ENCODE results near the gene SPATA24.
"Not testable (repeated sequence)": the region's sequence is repeated elsewhere in the genome, so short reads cannot be mapped to it uniquely, and the experiment has no call there.

Gene SPATA24

DNA sequence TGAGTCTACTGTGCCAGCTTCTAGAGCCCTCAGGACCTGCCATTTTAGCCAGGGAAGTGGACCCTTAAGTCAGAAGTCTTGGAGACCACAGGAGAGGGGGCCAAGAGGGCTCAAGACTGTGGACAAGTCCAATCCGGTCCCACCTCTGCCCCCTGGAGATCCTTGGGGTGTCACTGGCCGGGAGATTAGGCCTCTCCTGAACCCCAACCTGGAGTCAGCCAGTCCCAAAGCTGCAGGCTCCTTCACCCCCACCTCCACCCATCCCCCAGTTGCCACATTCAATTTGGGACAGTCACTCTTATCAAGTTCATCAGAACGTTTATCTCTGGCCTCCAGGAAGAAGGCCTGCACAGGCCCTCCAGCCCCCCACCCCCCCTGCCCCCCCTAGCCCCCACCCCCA lies 21.1 kb downstream of the SPATA24 start:
- DNase-seq = no peak

DNA sequence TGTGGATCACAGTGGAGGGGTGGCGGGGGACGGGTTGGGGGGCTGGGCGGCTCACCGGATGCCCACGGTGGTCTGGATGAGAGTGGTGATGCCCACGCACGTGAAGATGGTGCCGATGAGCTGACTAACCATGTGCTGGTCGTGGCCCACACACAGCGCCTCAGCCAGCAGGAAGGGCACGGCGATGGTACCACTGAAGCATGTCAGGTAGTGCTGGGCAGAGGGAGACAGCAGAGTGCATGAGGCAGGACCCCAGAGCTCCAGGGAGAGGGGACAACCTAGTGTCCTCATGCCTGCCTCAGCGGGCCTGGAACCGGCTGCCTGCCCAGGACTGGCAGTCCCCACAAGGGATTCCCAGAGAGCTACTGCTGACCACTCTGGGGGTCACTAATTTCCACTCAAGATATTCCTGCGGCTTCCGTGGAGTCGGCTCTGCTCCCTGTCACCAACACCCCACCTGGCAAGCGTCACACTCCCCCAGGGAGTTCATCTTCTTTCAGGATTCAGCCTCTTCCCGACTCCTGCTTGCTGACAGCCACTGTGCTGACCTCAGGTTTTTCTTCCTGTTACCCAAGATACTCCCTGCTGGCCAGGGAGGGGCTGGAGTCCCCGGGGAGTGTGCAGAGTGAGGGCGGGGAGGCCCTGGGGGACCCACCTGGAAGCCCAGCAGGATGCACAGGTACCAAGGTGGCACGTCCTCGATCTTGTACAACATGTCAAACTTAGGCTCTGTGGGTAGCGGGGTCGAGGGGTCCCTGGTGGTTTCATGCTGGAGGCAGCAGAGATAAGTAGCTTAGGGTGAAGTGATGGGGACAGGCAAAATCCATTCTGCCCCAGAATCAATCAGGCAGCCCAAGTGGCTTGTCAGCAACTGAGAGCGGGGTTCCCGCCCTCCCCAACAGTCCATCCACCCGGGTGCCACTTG lies 21.8 kb downstream of the SPATA24 start:
- DNase-seq = no peak

DNA sequence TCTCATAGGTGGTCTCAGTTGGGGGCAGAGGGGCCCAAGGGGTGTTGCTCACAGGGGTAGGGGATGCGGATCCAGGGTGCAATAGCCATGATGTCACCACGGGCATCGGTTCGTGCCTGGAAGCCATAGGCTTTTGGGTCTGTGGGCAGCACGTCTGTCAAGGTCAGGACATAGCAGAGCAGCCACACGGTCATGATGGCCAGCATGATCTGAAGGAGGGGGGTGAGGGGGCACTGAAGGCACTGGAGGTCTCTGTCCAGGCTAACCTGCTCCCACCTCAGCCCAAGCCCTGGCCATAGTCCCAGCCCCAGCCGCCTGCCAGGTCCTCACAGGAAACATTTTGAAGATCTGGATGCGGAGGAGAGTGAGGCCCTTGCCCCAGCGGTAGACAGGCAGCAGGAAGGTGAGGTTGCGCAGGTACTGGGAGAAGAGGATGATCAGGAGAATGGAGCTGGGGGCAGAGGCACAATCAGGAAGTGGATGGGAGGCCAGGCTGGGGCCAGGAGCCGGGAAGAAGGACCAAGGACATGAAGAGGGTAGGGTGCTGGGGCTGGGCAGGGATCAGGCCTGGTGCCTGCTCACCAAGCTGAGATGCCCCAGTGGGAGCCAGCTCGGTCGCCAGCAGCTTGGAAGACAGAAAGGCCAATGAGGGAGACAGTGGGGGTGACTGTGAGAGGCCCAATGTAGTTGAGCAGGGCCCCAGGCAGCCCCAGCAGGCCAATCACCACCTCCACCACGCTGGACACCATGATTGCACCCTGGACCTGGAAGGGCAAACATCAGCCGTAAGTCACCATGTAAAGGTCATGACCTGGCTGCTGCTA lies 24.1 kb downstream of the SPATA24 start:
- DNase-seq = no peak

GRCh38 chr5:139378941-139379361 lies 24.9 kb downstream of the SPATA24 start:
- DNase-seq = no peak

DNA sequence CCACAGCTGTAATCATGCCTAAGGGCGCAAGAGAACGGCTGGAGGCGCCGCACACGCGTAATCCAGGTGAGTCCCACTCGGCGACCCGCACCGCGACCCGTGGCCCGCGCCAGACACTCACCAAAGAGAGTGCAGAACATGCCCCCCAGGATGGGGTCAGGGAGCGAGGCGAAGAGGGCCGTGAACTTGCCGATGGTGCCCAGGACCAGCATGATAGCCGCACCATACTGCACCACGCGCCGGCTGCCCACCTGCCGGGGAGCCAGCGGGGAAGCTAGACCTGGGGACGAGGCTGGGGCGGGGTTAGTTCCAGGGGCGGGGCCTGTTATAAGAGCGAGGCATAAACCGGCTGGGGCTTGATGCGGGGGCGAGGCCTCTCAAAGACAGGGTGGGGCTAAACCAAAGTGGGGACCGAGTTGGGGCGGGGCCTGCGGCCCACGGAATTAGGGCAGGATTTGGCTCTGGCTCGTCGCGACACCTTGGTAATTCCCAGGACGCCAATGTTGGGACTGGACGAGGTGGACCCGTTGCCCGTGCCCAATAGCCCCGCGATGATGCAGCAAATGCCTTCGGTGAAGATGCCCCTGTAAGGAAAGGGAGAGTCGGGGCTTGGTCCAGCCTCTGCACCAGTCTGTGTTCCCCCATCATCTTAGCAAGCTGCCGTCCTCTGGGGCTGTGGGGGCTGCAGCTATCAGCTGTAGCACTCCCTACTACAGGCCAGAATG lies 25.6 kb downstream of the SPATA24 start:
- DNase-seq = no peak

- no peak for DNase-seq
Observed at GRCh38 chr5:139377226-139377625, 26.7 kb downstream of the SPATA24 start.

GRCh38 chr5:139376364-139376763 lies 27.5 kb downstream of the SPATA24 start:
- no peak for DNase-seq

DNA sequence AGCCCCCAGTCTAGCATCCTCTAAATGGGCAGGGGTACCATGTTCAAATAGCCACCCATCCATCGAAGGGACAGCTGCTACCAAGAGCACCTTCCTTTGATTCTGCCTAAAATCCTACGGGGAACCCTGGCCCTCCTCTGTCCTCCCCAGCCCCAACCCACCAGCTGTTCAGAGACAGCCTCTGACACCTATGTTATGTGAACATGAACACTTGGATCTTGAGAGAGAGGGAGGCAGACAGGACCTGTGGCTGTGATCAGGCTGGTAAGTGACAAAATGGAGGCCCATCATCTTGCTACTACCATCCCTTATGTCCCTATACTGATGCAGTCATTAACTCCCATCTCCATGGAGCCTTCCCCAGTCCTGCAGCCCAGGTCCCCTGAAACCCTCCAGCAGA lies 29.0 kb downstream of the SPATA24 start:
- DNase-seq = no peak

DNA sequence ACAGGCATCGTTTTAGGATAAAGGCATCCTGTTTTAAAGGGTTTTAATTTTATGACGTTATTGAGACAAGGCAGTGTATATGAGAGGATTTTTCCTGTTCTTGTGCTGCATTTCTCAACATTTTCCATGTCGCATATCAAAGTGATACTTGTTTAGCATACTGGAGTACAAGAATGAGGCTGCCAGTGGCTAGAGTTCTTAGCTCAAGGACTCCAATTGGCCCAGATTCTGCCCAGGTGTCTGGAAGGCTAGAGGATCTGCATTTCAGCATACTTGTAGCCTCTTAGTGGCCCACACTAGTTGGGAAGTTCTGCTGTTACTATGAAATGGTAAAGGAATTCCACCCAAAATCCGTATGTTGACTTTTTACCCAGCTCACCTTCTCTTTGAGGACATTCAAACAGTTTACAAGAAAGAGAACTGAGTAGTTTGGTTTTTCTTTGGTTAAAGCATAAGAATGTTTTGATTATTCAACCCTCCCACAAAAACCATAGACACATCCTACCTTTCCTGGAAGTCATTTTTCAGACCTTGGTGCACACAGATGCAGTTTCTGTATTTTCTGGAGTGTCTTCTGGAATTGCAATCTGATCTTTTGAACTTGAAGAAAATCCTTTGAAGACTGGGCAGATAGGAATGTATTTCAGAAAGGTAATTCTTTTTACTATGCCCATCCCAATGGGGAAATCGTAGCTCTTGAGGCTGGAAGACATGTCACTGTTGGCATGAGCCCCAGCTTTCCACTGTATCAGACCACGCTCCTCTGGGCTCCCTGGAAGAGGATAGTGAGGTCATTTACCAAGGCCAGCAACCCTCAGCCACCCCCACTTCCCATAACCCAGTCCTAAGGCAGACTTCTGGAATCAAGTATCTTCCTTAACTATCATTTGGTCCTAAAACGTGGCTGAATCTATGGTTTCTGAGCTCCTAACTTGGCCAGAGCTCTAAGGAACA lies 32.1 kb downstream of the SPATA24 start:
- DNase-seq = no peak

DNA sequence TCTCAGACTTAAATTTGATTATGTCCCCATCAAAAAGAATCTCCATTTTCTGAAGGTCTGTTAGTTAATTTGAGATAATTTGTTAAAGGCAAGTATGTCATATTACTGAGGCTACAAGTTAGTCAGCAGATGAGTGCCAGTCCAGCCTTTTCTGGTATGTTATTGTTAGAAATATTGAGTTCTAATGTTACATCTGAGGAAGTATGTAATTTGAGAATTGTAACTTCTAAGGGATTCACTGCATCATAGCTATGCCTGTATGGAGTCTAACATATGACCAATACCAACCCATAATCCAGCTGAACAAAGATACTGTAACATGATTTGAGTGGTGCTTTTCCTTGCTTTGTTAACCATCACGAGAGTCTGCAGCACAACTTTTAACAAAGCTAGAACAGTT lies 34.7 kb downstream of the SPATA24 start:
- no peak for DNase-seq

- DNase-seq = no peak
Observed at GRCh38 chr5:139368613-139369012, 35.3 kb downstream of the SPATA24 start.

DNA sequence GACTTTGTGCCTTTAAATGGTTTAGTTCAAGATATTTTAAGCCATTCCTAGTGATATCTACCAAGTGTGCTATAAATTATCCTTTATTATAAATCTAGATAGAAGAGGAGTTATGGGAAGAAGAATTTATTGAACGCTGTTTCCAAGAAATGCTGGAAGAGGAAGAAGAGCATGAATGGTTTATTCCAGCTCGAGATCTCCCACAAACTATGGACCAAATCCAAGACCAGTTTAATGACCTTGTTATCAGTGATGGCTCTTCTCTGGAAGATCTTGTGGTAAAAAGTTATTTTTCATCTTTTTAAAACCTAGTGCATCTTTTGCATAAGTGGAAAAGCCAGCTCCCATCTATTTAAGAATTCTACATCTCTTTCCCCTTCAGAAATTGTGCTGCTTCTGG lies 39.4 kb downstream of the SPATA24 start:
- no peak for DNase-seq

DNA sequence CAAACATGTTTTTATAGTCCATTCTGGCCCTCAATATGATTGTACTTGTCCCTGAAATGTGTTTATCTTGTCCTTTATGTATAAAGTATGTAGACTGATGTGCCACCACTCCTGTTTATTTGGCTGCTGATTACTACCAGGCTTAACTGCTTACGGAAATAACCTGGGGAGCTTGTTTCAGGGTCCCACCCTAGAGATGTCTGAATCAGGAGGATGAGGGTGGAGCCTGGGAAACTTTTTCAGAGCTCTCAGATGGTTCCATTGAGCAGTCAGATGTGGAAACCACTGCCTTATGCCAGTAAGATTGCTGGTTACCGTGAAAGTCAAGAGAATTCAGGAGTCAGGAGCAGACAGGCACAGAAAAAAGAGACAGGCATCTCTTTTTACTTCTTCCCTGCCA lies 40.0 kb downstream of the SPATA24 start:
- no peak for DNase-seq

DNA sequence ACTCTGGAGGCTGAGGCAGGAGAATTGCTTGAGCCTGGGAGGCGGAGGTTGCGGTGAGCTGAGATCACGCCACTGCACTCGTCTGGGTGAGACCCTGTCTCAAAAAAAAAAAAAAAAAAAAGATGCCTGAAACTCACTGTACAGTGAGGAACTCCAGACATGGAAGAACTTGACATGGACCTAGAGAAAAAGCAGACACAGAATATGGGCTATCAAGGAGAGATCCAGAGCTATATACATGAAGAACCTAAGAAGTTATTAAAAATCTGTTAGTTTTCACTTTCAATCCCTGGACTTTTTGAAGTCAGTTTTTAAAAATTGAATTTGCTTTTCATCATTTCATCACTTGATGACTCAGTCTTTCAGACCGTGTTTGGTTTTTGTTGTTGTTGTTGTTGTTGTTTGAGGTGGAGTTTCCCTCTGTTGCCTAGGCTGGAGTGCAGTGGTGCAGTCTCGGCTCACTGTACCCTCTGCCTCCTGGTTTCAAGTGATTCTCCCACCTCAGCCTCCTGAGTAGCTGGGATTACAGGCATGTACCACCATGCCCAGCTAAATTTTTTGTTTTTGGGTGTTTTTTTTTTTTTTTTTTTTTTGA lies 42.0 kb downstream of the SPATA24 start:
- DNase-seq = no peak

DNA sequence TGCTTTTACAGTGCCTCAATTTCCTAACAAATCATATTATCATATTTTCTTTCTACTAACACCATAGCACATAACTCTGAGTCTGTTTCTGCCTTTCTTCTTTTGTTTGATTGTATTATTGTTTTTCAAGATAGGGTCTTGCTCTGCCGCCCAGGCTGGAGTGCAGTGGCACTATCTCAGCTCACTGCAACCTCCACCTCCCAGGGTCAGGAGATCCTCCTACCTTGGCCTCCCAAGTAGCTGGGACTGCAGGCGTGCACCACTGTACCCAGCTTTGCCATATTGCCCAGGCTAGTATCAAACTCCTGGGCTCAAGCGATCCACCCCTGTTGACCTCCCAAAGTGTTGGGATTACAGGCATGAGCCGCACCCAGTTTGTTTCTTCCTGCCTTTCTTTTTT lies 43.5 kb downstream of the SPATA24 start:
- no peak for DNase-seq

GRCh38 chr5:139358064-139358463 lies 45.8 kb downstream of the SPATA24 start:
- no peak for DNase-seq

DNA sequence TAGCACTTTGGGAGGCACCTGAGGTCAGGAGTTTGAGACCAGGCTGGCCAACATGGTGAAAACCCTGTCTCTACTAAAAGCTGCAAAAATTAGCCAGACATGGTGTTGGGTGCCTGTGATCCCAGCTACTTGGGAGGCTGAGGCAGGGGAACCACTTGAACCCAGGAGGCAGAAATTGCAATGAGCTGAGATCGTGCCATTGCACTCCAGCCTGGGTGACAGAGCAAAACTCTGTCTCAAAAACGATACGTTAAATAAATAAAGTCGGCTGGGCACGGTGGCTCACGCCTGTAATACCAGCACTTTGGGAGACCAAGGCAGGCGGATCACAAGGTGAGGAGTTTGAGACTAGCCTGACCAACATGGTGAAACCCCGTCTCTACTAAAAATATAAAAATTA lies 48.0 kb downstream of the SPATA24 start:
- not testable (repeated sequence) for DNase-seq

DNA sequence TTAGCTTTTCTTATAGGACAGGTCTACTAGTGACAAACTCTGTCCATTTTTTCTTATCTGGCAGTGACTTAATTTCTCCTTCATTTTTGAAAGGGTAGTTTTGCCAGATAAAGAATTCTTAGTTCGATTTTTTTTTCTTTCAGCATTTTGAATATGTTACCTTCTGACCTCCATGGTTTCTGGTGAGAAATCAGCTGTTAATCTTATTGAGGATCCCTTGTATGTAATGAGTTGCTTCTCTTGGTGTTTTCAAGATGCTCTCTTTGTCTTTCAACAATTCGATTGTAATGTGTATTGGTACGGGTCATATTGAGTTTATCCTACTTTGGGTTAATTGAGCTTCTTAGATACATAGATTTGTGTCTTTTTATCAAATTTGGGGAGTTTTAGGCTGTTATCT lies 49.7 kb downstream of the SPATA24 start:
- DNase-seq = no peak

GRCh38 chr5:139347863-139348262 lies 56.0 kb downstream of the SPATA24 start:
- DNase-seq = not testable (repeated sequence)

All from CD4-positive, alpha-beta T cell treated with Interleukin-12 subunit alpha and Interleukin-12 subunit beta, for 1 hour (primary cell).